K562 (cell line): ENCODE data around the gene ZNF516. TPM values are rescaled to one million over a fixed set of nuclear protein-coding genes. Genes with fewer than 3 reads are reported as not detected.

Experiments
- ATAC-seq: fragments of 200-7000 bp; cut with Tn5 transposase; 3 replicates; pipeline ENCODE4 v1.9.1; 2020; ENCODE audit warnings: moderate library complexity
- BruUV-seq: library from RNA; stranded (reverse); fragments of 400-500 nt; replicated peaks from 2 replicates; lab custom pipeline; 2021; lab: Mats Ljungman, UMichigan
- CTCF ChIA-PET: fragments of 300-600 bp; formaldehyde crosslinking; extraction: SDS; loops from one replicate; lab custom pipeline; 2021; ENCODE audit warnings: low intra/inter-chr PET ratio; lab: Yijun Ruan, JAX
- POLR2A ChIA-PET: fragments of 300-600, 350-650 bp; sonication (Branson Sonifier 250); formaldehyde crosslinking; extraction: SDS; loops from one replicate; lab custom pipeline; 2021; ENCODE audit warnings: antibody characterized with exemption, inconsistent platforms; lab: Yijun Ruan, JAX
- DNase-seq, 4 experiments: peaks; one replicate each; pipeline versions ENCODE4 v3.0.0 to v3.0.0-alpha.2; 2011 to 2018; ENCODE audit warnings: low spot score in 3 of 4, mixed read lengths in 3 of 4; ENCODE audit errors: extremely low read depth in 1 of 4
- FAIRE-seq: peaks from 2 replicates; lab custom pipeline; 2011; peaks lifted over from hg19 to GRCh38; lab: Jason Lieb, UNC
- H2AFZ ChIP-seq: 2 replicates; pipeline ENCODE4 v1.6.0; 2011; ENCODE audit warnings: low read depth, low read length, control low read depth, inconsistent platforms
- H3K27ac ChIP-seq: fragments of 200-600 bp; 3 replicates; pipeline ENCODE4 v1.8.0; 2011; ENCODE audit warnings: low read depth, mild to moderate bottlenecking, control low read depth, inconsistent platforms, low read length, moderate library complexity, mixed read lengths; ENCODE audit errors: extremely low read depth
- H3K27me3 ChIP-seq, 2 experiments: fragments of 300-600 bp in 1 of 2; 2 replicates in 1 of 2; 3 replicates in 1 of 2; pipeline versions ENCODE4 v1.6.0 to v1.8.0; 2011; ENCODE audit warnings: inconsistent platforms in 2 of 2, low read length in 2 of 2, mild to moderate bottlenecking in 1 of 2, mixed read lengths in 1 of 2, moderate library complexity in 1 of 2; ENCODE audit not compliant: control insufficient read depth in 2 of 2, insufficient read depth in 2 of 2
- H3K36me3 ChIP-seq: fragments of 300-600 bp; 3 replicates; pipeline ENCODE4 v1.8.0; 2011; ENCODE audit warnings: mild to moderate bottlenecking, low read length, inconsistent platforms; ENCODE audit not compliant: control insufficient read depth, insufficient read depth
- H3K4me1 ChIP-seq, 2 experiments: fragments of 200-600 bp in 1 of 2; replicated peaks in 1 of 2; 2 replicates in 1 of 2; 3 replicates in 1 of 2; pipeline versions ENCODE4 v1.5.1 to v1.8.0; 2011; ENCODE audit warnings: inconsistent platforms in 2 of 2, low read length in 2 of 2, mild to moderate bottlenecking in 1 of 2, mixed read lengths in 1 of 2, moderate library complexity in 1 of 2; ENCODE audit not compliant: control insufficient read depth in 2 of 2, insufficient read depth in 2 of 2
- H3K4me2 ChIP-seq: 2 replicates; pipeline ENCODE4 v1.6.1; 2011; ENCODE audit warnings: low read length, control low read depth, inconsistent platforms, mixed read lengths; ENCODE audit not compliant: insufficient read depth
- H3K4me3 ChIP-seq: fragments of 200-600 bp; sonication (generic), shearing (Covaris generic); 2 replicates; pipeline ENCODE4 v1.5.1; 2016; ENCODE audit warnings: control low read depth, inconsistent platforms
- H3K79me2 ChIP-seq: fragments of 200-600 bp; 3 replicates; pipeline ENCODE4 v1.8.0; 2011; ENCODE audit warnings: low read length, inconsistent platforms; ENCODE audit not compliant: control insufficient read depth, insufficient read depth
- H3K9ac ChIP-seq, 2 experiments: 2 replicates each; pipeline versions ENCODE4 v1.6.0 to v1.6.1; 2011; ENCODE audit warnings: low read depth in 2 of 2, low read length in 2 of 2, control low read depth in 1 of 2, inconsistent platforms in 1 of 2, mild to moderate bottlenecking in 1 of 2, mixed read lengths in 1 of 2; ENCODE audit not compliant: insufficient read depth in 1 of 2
- H3K9me1 ChIP-seq: one replicate; pipeline ENCODE4 v1.6.0; 2011; ENCODE audit warnings: inconsistent platforms, mild to moderate bottlenecking, low read length, moderate library complexity; ENCODE audit not compliant: control insufficient read depth, insufficient read depth
- H3K9me3 ChIP-seq: replicated peaks from 2 replicates; pipeline ENCODE4 v1.5.1; 2011; ENCODE audit warnings: low read depth, low read length, inconsistent platforms; ENCODE audit not compliant: control insufficient read depth, insufficient read depth
- H4K20me1 ChIP-seq: replicated peaks from 2 replicates; pipeline ENCODE4 v1.6.1; 2011; ENCODE audit warnings: low read length, inconsistent platforms, mixed read lengths; ENCODE audit not compliant: control insufficient read depth, insufficient read depth
- CHD4 ChIP-seq: fragments of 200-600 bp; sonication (generic); IDR thresholded peaks from 3 replicates; pipeline ENCODE4 v1.6.1; 2012; ENCODE audit warnings: low read depth, mild to moderate bottlenecking, mixed read lengths, low read length, inconsistent platforms; ENCODE audit not compliant: insufficient read depth, insufficient replicate concordance, poor library complexity, severe bottlenecking
- ZKSCAN3 ChIP-seq: fragments of 250-450 bp; sonication (Bioruptor Pico); IDR thresholded peaks from 2 replicates; pipeline ENCODE4 v1.4.0; 2020
- ZNF239 ChIP-seq: fragments of 250-450 bp; sonication (Bioruptor Pico); IDR thresholded peaks from 2 replicates; pipeline ENCODE4 v1.4.0; 2020; ENCODE audit warnings: mild to moderate bottlenecking
- ZNF274 ChIP-seq: IDR thresholded peaks from 2 replicates; pipeline ENCODE4 v1.6.1; 2011; ENCODE audit warnings: low read depth, mild to moderate bottlenecking, low read length, moderate library complexity, borderline replicate concordance
- ZNF318 ChIP-seq, 2 experiments: fragments of 450-650 bp; IDR thresholded peaks; 2 replicates each; pipeline ENCODE4 v1.6.1; 2016; ENCODE audit warnings: mild to moderate bottlenecking in 2 of 2, borderline replicate concordance in 1 of 2, low read depth in 1 of 2, moderate library complexity in 1 of 2
- ZNF324 ChIP-seq: fragments of 250-450 bp; sonication (Bioruptor Pico); IDR thresholded peaks from 2 replicates; pipeline ENCODE4 v1.4.0; 2020; ENCODE audit warnings: mild to moderate bottlenecking
- WGBS: fragments of 100-300 bp; shearing (Covaris generic); methylation state at CpG from one replicate; pipeline ENCODE4 v1.1.6; 2016; ENCODE audit warnings: low coverage, mixed read lengths; ENCODE audit not compliant: insufficient coverage; ENCODE audit errors: missing lambda C conversion rate; 5-methylcytosine and 5-hydroxymethylcytosine counted together
- in situ Hi-C: fragments of 300-500 bp; cut with MboI; formaldehyde crosslinking; loops from 4 replicates; pipeline ENCODE4 v1.15.0; 2018; ENCODE audit warnings: inconsistent platforms, mixed read lengths
- intact Hi-C: fragments of 100-400 bp; cut with micrococcal nuclease; formaldehyde crosslinking; loops from 2 replicates; pipeline ENCODE4 v1.14.2; 2022
- polyA plus RNA-seq, 8 experiments: library from polyadenylated mRNA; depleted of rRNA in 4 of 8; stranded (reverse) in 5 of 8; unstranded in 3 of 8; fragments of >200 nt; fragmentation: Nextera tagmentation in 2 of 8; fragmentation: Illumina TruSeq in 1 of 8; extraction: Ambion mirVana in 2 of 8; extraction: Trizol in 1 of 8; gene quantifications; 2 replicates each; pipeline versions ENCODE4 v1.2.1 to v1.2.3, GENCODE V29; 2011 to 2014; ENCODE audit warnings: inconsistent platforms in 1 of 8, missing spikeins in 1 of 8
- total RNA-seq, 7 experiments: library from RNA; depleted of rRNA in 6 of 7; stranded (reverse); fragments of >200 nt in 6 of 7; fragmentation: Illumina TruSeq in 2 of 7; extraction: Trizol in 2 of 7; gene quantifications; 2 replicates each; pipeline versions ENCODE4 v1.2.1 to v1.2.3, GENCODE V29; 2011 to 2021; ENCODE audit warnings: low replicate concordance in 1 of 7

The ZNF516 gene
- total and polyA plus RNA-seq, 9 of the 15 experiments (the other 6 are each of a cell fraction or from before 2014, with no cell fraction given) = 0.04 to 0.20 (median 0.08) TPM; not detected in 3

- intact Hi-C loops (no loop called here), in situ Hi-C loops (no loop called here)
- 3% methylated on average over 19 of the region's 19 CpGs for WGBS
- CTCF ChIA-PET = no interaction called here
- ATAC-seq (no peak), DNase-seq (no peak), FAIRE-seq (no peak)
- Histone ChIP-seq H3K4me2 (no peak overlapping the region), H4K20me1 (no peaks in the 10 kb centered on the region), H2AFZ (no peak overlapping the region), H3K9me3 (no peaks in the 10 kb centered on the region), H3K9ac (no peak overlapping the region), H3K79me2 (no peaks in the 10 kb centered on the region), H3K27ac (no peak overlapping the region), H3K4me3 (no peak overlapping the region), H3K36me3 (no peaks in the 10 kb centered on the region), H3K27me3 (peaks cover 0 to 32% of the 10 kb centered on the region in 2 experiments; a peak in 3 of 5 replicates), H3K9me1 (no peaks in the 10 kb centered on the region), H3K4me1 (no peaks in the 10 kb centered on the region)
- BruUV-seq = no TSS peak
- TF ChIP-seq ZNF274 = no peak
- TF ChIP-seq ZNF324 (CRISPR knock-in tag) = no peak
- TF ChIP-seq ZNF318 (IDR thresholded peaks at IDR 0.05; ENCODE audit: borderline replicate concordance in 1 of 2, low read depth in 1 of 2) = no peak
- no peak for TF ChIP-seq ZKSCAN3
- no peak for TF ChIP-seq ZNF239 (CRISPR knock-in tag)
- TF ChIP-seq CHD4 = no peak
- POLR2A ChIA-PET = no interaction called here
Observed at GRCh38 chr18:76467371-76468190, 27.5 kb downstream of the ZNF516 start.
